Uterus (tissue), 4 donors: ENCODE results near the gene TRIP4. TPM values are rescaled to one million over a fixed set of nuclear protein-coding genes. Genes with fewer than 3 reads are reported as not detected.

Experiments used
- DNase-seq, 2 donors: peaks; one replicate each; pipeline ENCODE4 v3.0.0-alpha.2; 2019 to 2020
- H3K27ac ChIP-seq, 2 donors: fragments of 200-600 bp; sonication (generic); 1 replicate in 1 of 2; 2 replicates in 1 of 2; pipeline ENCODE4 v1.5.1; 2016 to 2018
- H3K27me3 ChIP-seq, 2 donors: fragments of 200-600 bp; sonication (generic); one replicate each; pipeline ENCODE4 v1.5.1; 2018 to 2019; ENCODE audit warnings: control low read depth in 1 of 2
- H3K36me3 ChIP-seq, 2 donors: fragments of 200-600 bp; sonication (generic); one replicate each; pipeline ENCODE4 v1.5.1; 2019; ENCODE audit warnings: control low read depth in 1 of 2
- H3K4me1 ChIP-seq, 2 donors: fragments of 200-600 bp; sonication (generic); one replicate each; pipeline ENCODE4 v1.5.1; 2018 to 2019; ENCODE audit warnings: control low read depth in 1 of 2
- H3K4me3 ChIP-seq, 2 donors: fragments of 200-600 bp; sonication (generic); 1 replicate in 1 of 2; 2 replicates in 1 of 2; pipeline ENCODE4 v1.5.1; 2018 to 2019; ENCODE audit warnings: mild to moderate bottlenecking in 1 of 2
- H3K9me3 ChIP-seq, 2 donors: fragments of 200-600 bp; sonication (generic); one replicate each; pipeline ENCODE4 v1.5.1; 2019; ENCODE audit warnings: control low read depth in 1 of 2
- POLR2A ChIP-seq, 2 donors: fragments of 450-650 bp; IDR thresholded peaks; one replicate each; pipeline ENCODE4 v1.6.1; 2016; ENCODE audit warnings: antibody characterized with exemption in 2 of 2, mild to moderate bottlenecking in 1 of 2, moderate library complexity in 1 of 2
- intact Hi-C: fragments of 100-400 bp; cut with DNase I; formaldehyde crosslinking; loops from one replicate; pipeline ENCODE4 v1.15.1; 2023; ENCODE audit warnings: low total_unique reads
- total RNA-seq, 4 donors: library from RNA; depleted of rRNA in 3 of 4; stranded (reverse); fragments of >200 nt in 3 of 4; gene quantifications; one replicate each; pipeline versions ENCODE4 v1.1.0 to v1.2.4, GENCODE V29; 2014 to 2023
- TF ChIP-seq, protein P1 (sequence below), 4 experiments: fragments of 200-600 bp in 2 of 4; fragments of 450-650 bp in 2 of 4; sonication (generic) in 2 of 4; IDR thresholded peaks; one replicate each; pipeline ENCODE4 v1.5.1; 2016 to 2019; ENCODE audit warnings: antibody characterized with exemption in 4 of 4, mild to moderate bottlenecking in 2 of 4, moderate library complexity in 1 of 4
- donor health status: DM: yes; HTN: yes; CAD: no.

The TRIP4 gene
- total RNA-seq, 4 donors from 2014 or later = 1.2 to 24.1 (median 20.3) TPM

DNA sequence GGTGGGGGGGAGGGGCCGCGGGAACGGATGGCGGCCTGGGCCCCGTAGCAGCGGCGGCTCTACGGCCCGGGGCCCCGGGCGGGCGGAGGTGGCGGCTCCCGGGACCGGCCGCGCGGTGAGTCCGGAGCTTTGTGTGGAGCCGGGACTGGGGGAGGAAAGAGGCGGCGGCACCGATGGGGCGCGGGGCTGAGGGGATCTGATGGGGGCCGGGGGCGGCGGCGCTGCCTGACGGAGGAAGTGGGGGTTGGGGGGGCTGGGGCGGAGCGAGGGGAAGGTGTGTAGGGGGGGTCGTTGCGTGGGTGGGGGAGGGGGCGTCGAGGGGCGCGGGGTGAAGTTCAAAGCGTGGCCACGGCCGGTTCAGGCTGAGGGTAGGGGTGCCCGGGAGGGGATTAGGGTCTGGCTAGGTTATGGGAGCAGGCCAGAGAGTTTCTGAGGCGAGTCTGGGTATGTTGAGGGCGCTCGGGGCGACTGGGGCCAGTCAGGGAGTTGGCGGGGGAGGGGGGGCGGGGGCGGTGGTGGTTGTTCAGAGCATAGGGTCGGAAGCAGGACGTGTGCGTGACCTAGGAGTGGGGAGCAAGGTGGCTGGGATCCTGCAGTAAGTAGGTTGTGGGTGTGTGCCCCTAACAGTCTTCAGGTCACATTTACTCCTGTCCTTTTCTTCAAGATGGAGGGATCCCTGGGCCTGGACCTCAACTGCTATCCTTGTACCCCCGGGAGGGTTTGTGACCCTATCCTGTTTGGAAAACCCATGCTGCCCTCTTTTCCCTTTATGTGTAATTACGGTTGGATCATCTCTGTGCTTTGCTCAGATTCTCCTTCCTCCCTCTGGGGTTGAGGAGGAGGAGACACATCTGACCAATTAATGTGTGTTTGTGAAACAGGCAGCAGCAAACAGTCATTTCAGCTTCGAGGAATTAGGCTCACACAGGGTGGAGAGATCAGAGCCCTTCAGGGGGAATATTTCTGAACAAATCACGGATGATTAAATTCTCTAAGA, 73.4 kb downstream of the TRIP4 start:
- peak overlapping the region; percentile 53 to 96 for H3K4me3 ChIP-seq
- peak; percentile 50 to 58 for TF ChIP-seq POLR2A (IDR thresholded peaks at IDR 0.05)
- TF ChIP-seq, protein P1, sequence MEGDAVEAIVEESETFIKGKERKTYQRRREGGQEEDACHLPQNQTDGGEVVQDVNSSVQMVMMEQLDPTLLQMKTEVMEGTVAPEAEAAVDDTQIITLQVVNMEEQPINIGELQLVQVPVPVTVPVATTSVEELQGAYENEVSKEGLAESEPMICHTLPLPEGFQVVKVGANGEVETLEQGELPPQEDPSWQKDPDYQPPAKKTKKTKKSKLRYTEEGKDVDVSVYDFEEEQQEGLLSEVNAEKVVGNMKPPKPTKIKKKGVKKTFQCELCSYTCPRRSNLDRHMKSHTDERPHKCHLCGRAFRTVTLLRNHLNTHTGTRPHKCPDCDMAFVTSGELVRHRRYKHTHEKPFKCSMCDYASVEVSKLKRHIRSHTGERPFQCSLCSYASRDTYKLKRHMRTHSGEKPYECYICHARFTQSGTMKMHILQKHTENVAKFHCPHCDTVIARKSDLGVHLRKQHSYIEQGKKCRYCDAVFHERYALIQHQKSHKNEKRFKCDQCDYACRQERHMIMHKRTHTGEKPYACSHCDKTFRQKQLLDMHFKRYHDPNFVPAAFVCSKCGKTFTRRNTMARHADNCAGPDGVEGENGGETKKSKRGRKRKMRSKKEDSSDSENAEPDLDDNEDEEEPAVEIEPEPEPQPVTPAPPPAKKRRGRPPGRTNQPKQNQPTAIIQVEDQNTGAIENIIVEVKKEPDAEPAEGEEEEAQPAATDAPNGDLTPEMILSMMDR (IDR thresholded peaks at IDR 0.05) = peak in 2 of 4 experiments; percentile 17 to 23
- intact Hi-C loops = no loop called here
- no peaks in the 10 kb centered on the region for H3K27me3 ChIP-seq
- H3K9me3 ChIP-seq = no peaks in the 10 kb centered on the region
- H3K27ac ChIP-seq = peak overlapping the region; percentile 92 to 98
- H3K4me1 ChIP-seq = peaks cover 9 to 23% of the 10 kb centered on the region in 2 donors
- peak; percentile 39 to 54 for DNase-seq
- no peaks in the 10 kb centered on the region for H3K36me3 ChIP-seq

DNA sequence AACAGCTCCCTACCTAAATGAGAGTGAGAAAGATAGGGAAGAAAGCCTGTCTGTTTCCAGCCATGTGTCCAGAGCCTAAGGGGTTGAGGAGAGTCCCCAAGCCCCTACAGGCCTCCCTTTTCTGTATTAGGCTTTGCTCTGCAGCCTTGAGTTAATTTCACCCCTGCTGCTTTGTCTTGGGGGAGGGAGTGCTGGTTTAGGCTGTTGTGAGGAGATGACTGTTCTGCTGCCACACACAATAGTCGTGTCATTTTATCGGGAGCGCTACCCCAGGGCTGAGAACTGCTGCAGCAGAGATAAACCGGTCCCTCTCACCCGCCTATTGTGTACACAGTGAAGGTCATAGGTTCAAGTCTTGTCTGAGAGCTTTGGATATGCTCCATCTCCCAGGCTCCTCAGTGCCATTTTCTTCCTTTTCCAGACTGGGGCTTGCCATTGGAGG, 74.1 kb downstream of the TRIP4 start:
- no peak for DNase-seq
- intact Hi-C loops = no loop called here
- peak overlapping the region; percentile 53 to 96 for H3K4me3 ChIP-seq
- H3K4me1 ChIP-seq = peaks cover 9 to 19% of the 10 kb centered on the region in 2 donors
- H3K9me3 ChIP-seq = no peaks in the 10 kb centered on the region
- no peaks in the 10 kb centered on the region for H3K36me3 ChIP-seq
- H3K27me3 ChIP-seq = no peaks in the 10 kb centered on the region
- TF ChIP-seq POLR2A (IDR thresholded peaks at IDR 0.05) = no peak
- H3K27ac ChIP-seq = peak overlapping the region; percentile 92 to 98

DNA sequence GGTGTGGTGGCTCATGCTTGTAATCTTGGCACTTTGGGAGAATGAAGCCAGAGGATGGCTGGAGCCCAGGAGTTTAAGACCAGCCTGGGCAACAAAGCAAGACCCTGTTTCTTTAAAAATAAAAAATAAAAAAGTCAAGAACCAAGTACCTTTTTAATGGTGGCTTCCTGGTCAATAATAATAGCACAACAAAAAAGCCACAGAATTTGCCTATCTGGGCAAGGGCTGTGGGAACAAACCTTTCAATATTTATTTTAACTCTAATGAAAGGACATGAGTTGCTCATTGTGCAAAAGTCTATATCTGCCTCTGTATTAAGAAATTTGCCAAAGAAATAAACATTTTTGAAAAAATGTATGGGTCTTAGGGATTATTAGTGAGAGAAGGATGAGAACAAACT, 74.9 kb downstream of the TRIP4 start:
- DNase-seq = no peak
- intact Hi-C loops = no loop called here
- H3K27ac ChIP-seq = peak overlapping the region; percentile 92 to 98
- no peaks in the 10 kb centered on the region for H3K9me3 ChIP-seq
- no peak overlapping the region for H3K4me3 ChIP-seq
- H3K4me1 ChIP-seq = peaks cover 9 to 19% of the 10 kb centered on the region in 2 donors
- no peaks in the 10 kb centered on the region for H3K36me3 ChIP-seq
- H3K27me3 ChIP-seq = no peaks in the 10 kb centered on the region
- no peak for TF ChIP-seq POLR2A (IDR thresholded peaks at IDR 0.05)
- TF ChIP-seq, protein P1 (IDR thresholded peaks at IDR 0.05) = no peak

DNA sequence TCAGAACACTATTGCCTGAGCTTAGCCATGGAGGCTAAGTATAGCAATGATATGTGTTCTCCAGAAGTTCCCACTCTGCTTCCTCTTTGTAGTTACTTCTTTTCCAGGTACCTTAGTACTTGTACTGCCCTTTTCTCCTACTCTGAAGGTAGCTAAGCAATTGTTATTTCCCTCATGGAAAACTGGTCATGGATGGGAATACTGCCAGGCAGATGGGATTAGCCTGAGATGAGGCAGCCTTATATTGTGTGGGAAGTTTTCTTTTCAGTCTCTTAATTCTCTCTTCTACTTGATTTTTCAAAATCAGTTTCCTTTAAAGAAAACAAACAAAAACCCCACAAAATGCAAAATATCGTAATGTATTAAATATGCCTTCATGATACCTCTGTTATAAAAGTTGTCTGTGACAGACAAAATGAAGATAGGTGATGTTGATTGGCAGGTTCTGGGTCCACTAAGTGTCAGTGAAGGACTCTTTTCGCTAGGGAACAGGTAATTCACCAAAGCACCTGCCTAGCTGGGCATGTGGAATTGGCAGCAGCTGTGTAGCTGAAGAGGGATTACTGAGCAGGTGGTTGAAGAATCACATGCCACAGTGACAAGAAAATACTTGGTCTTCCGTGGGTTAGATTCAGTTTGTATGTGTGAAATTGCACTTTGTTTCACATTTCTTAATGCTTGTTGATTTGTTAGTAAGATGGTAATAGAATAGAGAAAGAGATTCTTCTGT, 76.8 kb downstream of the TRIP4 start:
- Histone ChIP-seq H3K9me3 (no peaks in the 10 kb centered on the region), H3K36me3 (no peaks in the 10 kb centered on the region), H3K27me3 (no peaks in the 10 kb centered on the region), H3K4me1 (peaks cover 9 to 19% of the 10 kb centered on the region in 2 donors), H3K27ac (no peak overlapping the region), H3K4me3 (no peak overlapping the region)
- intact Hi-C loops = no loop called here
- TF ChIP-seq POLR2A (IDR thresholded peaks at IDR 0.05) = no peak
- TF ChIP-seq, protein P1 (IDR thresholded peaks at IDR 0.05) = no peak
- DNase-seq = peak in 1 of 2 donors; percentile 23

- Histone ChIP-seq H3K27me3 (no peaks in the 10 kb centered on the region), H3K9me3 (no peaks in the 10 kb centered on the region), H3K27ac (no peak overlapping the region), H3K4me3 (no peak overlapping the region), H3K4me1 (peaks cover 9 to 19% of the 10 kb centered on the region in 2 donors), H3K36me3 (no peaks in the 10 kb centered on the region)
- no peak for DNase-seq
- intact Hi-C loops = no loop called here
- TF ChIP-seq, protein P1 (IDR thresholded peaks at IDR 0.05) = no peak
Observed at GRCh38 chr15:64466408-64467141, 78.9 kb downstream of the TRIP4 start.
